ENCODE measurements around the gene DNAL4. TPM values are rescaled to one million over a fixed set of nuclear protein-coding genes. Genes with fewer than 3 reads are reported as not detected.

DNAL4 gene
- total RNA-seq, 1 experiment from 2014 or later: 9.2 TPM

GRCh38 chr22:38736257-38736570, 57.7 kb downstream of the DNAL4 start:
- POLR2A ChIA-PET: no interaction called here
- BruUV-seq (replicated peaks): no TSS peak
- H3K4me1 ChIP-seq: no peaks in the 10 kb centered on the region
- H3K4me3 Mint-ChIP-seq (ENCODE audit: unreplicated experiment): no peak overlapping the region
- no peaks in the 10 kb centered on the region for H3K27me3 ChIP-seq (replicated peaks; ENCODE audit: control insufficient read depth, insufficient read depth, low read length)
- no peaks in the 10 kb centered on the region for H3K27me3 Mint-ChIP-seq (ENCODE audit: insufficient read depth, unreplicated experiment)
- H3K36me3 ChIP-seq (ENCODE audit: control insufficient read depth, insufficient read depth, low read length): peaks cover 3% of the 10 kb centered on the region
- CTCF ChIA-PET: no interaction called here
- TF ChIP-seq CTCF (IDR thresholded peaks at IDR 0.05; ENCODE audit: insufficient read depth in 1 of 2, low read depth in 1 of 2, low read length in 1 of 2, severe bottlenecking in 1 of 2, unreplicated experiment in 1 of 2): no peak
- H3K9me3 ChIP-seq: no peaks in the 10 kb centered on the region
- no peaks in the 10 kb centered on the region for H3K4me1 Mint-ChIP-seq (ENCODE audit: low read depth, unreplicated experiment)
- peaks cover 80% of the 10 kb centered on the region for H3K36me3 Mint-ChIP-seq (ENCODE audit: insufficient read depth, unreplicated experiment)
- intact Hi-C loops (cut with micrococcal nuclease; ENCODE audit: unreplicated experiment): no loop called here
- H3K9me3 Mint-ChIP-seq (ENCODE audit: unreplicated experiment): no peaks in the 10 kb centered on the region
- no peak overlapping the region for H3K4me3 ChIP-seq (ENCODE audit: low read depth, low read length)
- no peak for DNase-seq
- peak overlapping the region; percentile 53 for H3K27ac Mint-ChIP-seq (ENCODE audit: unreplicated experiment)

- Histone ChIP-seq H3K4me3 (ENCODE audit: low read depth, low read length) (no peak overlapping the region), H3K36me3 (ENCODE audit: control insufficient read depth, insufficient read depth, low read length) (peaks cover 3% of the 10 kb centered on the region), H3K27me3 (replicated peaks; ENCODE audit: control insufficient read depth, insufficient read depth, low read length) (no peaks in the 10 kb centered on the region), H3K4me1 (no peaks in the 10 kb centered on the region), H3K9me3 (no peaks in the 10 kb centered on the region)
- Mint-ChIP-seq H3K4me3 (ENCODE audit: unreplicated experiment) (no peak overlapping the region), H3K36me3 (ENCODE audit: insufficient read depth, unreplicated experiment) (peaks cover 79% of the 10 kb centered on the region), H3K4me1 (ENCODE audit: low read depth, unreplicated experiment) (no peaks in the 10 kb centered on the region), H3K27me3 (ENCODE audit: insufficient read depth, unreplicated experiment) (no peaks in the 10 kb centered on the region), H3K27ac (ENCODE audit: unreplicated experiment) (peak overlapping the region; percentile 53), H3K9me3 (ENCODE audit: unreplicated experiment) (no peaks in the 10 kb centered on the region)
- ChIA-PET POLR2A (no interaction called here), CTCF (interaction anchor here (1.5 to 2.1 kb wide), 2 partner anchors 7 to 12 kb away, joined by 4 to 5 read pairs; no protein-coding TSS in a partner anchor)
- intact Hi-C loops (cut with micrococcal nuclease; ENCODE audit: unreplicated experiment): no loop called here
- TF ChIP-seq CTCF (IDR thresholded peaks at IDR 0.05; ENCODE audit: insufficient read depth in 1 of 2, low read depth in 1 of 2, low read length in 1 of 2, severe bottlenecking in 1 of 2, unreplicated experiment in 1 of 2): no peak
- no peak for DNase-seq
- no TSS peak for BruUV-seq (replicated peaks)
These were observed 58.3 kb downstream of the DNAL4 start for GRCh38 chr22:38735465-38736256.

GRCh38 chr22:38735126-38735464, 58.8 kb downstream of the DNAL4 start:
- H3K36me3 Mint-ChIP-seq (ENCODE audit: insufficient read depth, unreplicated experiment): peaks cover 78% of the 10 kb centered on the region

More at GRCh38 chr22:38735126-38735464, 58.8 kb downstream of the DNAL4 start:
- H3K27ac Mint-ChIP-seq (ENCODE audit: unreplicated experiment): no peak overlapping the region
- no peak for TF ChIP-seq CTCF (IDR thresholded peaks at IDR 0.05; ENCODE audit: insufficient read depth in 1 of 2, low read depth in 1 of 2, low read length in 1 of 2, severe bottlenecking in 1 of 2, unreplicated experiment in 1 of 2)
- H3K4me3 Mint-ChIP-seq (ENCODE audit: unreplicated experiment): no peak overlapping the region
- H3K4me1 ChIP-seq: no peaks in the 10 kb centered on the region
- H3K27me3 ChIP-seq (replicated peaks; ENCODE audit: control insufficient read depth, insufficient read depth, low read length): no peaks in the 10 kb centered on the region
- no peak for DNase-seq
- H3K9me3 ChIP-seq: no peaks in the 10 kb centered on the region
- no TSS peak for BruUV-seq (replicated peaks)
- intact Hi-C loops (cut with micrococcal nuclease; ENCODE audit: unreplicated experiment): no loop called here
- ChIA-PET CTCF (interaction anchor here (1.5 to 2.1 kb wide), 2 partner anchors 8 to 12 kb away, joined by 4 to 5 read pairs; no protein-coding TSS in a partner anchor), POLR2A (no interaction called here)
- no peak overlapping the region for H3K4me3 ChIP-seq (ENCODE audit: low read depth, low read length)
- H3K36me3 ChIP-seq (ENCODE audit: control insufficient read depth, insufficient read depth, low read length): peaks cover 3% of the 10 kb centered on the region
- no peaks in the 10 kb centered on the region for H3K4me1 Mint-ChIP-seq (ENCODE audit: low read depth, unreplicated experiment)
- H3K9me3 Mint-ChIP-seq (ENCODE audit: unreplicated experiment): no peaks in the 10 kb centered on the region
- no peaks in the 10 kb centered on the region for H3K27me3 Mint-ChIP-seq (ENCODE audit: insufficient read depth, unreplicated experiment)

All from Caco-2 (cell line).